Stimulated activated CD4-positive, alpha-beta T cell treated with anti-CD3 and anti-CD28 coated beads, TNF-alpha, amount 100 ng/mL, for 24 hours (primary cell): ENCODE measurements around the gene LTF.
"Not testable (repeated sequence)": the region's sequence is repeated elsewhere in the genome, so short reads cannot be mapped to it uniquely, and the experiment has no call there.

Source experiments
- DNase-seq, 3 experiments: peaks; one replicate each; pipeline ENCODE4 v3.0.0-alpha.2; 2020; ENCODE audit warnings: low read depth in 3 of 3

LTF gene

GRCh38 chr3:46464326-46465195 is at the start of gene LTF:
Gene LTF, minus strand, starts transcription at chr3:46464905. Its CDS starts 38 bp downstream, at chr3:46464867.
- DNase-seq = no peak

- DNase-seq = no peak
Observed at GRCh38 chr3:46512191-46512749, 47.6 kb upstream of the LTF start.

- no peak for DNase-seq
Observed at GRCh38 chr3:46509661-46510187, 45.0 kb upstream of the LTF start.

- DNase-seq = no peak
Observed at GRCh38 chr3:46508850-46509591, 44.3 kb upstream of the LTF start.

- no peak for DNase-seq
Observed at GRCh38 chr3:46506526-46506925, 41.8 kb upstream of the LTF start.

GRCh38 chr3:46505953-46506352 is 41.2 kb upstream of the LTF start:
- DNase-seq = no peak

GRCh38 chr3:46504789-46505188 is 40.1 kb upstream of the LTF start:
- peak; percentile 14 to 40 (median 27) for DNase-seq

GRCh38 chr3:46503200-46503874 is 38.6 kb upstream of the LTF start:
- DNase-seq = no peak

- DNase-seq = no peak
Observed at GRCh38 chr3:46501702-46502101, 37.0 kb upstream of the LTF start.

GRCh38 chr3:46500656-46501635 is 36.2 kb upstream of the LTF start:
- no peak for DNase-seq

GRCh38 chr3:46498916-46499519 is 34.3 kb upstream of the LTF start:
- DNase-seq = no peak

GRCh38 chr3:46497556-46498265 is 33.0 kb upstream of the LTF start, which contains the start of gene RTP3:
Gene RTP3, plus strand, starts transcription at chr3:46497976. Its CDS starts 87 bp downstream, at chr3:46498063.
- DNase-seq = no peak

- DNase-seq = peak in 1 of 3 experiments; percentile 30
Observed at GRCh38 chr3:46496746-46497555, 32.2 kb upstream of the LTF start.

- no peak for DNase-seq
Observed at GRCh38 chr3:46495901-46496456, 31.3 kb upstream of the LTF start.

GRCh38 chr3:46494491-46494890 is 29.8 kb upstream of the LTF start:
- DNase-seq = not testable (repeated sequence)

GRCh38 chr3:46492890-46493547 is 28.3 kb upstream of the LTF start:
- DNase-seq = no peak
